HAP-1 (cell line): ENCODE measurements around the gene CENPI.
"Not testable (repeated sequence)": the region's sequence is repeated elsewhere in the genome, so short reads cannot be mapped to it uniquely, and the experiment has no call there.

Experiments used
- DNase-seq, 2 experiments: peaks; one replicate each; pipeline ENCODE4 v3.0.0-alpha.2; 2016 to 2020; ENCODE audit warnings: low spot score in 2 of 2
- H3K27me3 ChIP-seq: fragments of 250-450 bp; sonication (Bioruptor Pico); 2 replicates; pipeline ENCODE4 v1.5.1; 2020; ENCODE audit warnings: low read depth, mild to moderate bottlenecking, moderate library complexity
- H3K36me3 ChIP-seq: fragments of 250-450 bp; sonication (Bioruptor Pico); replicated peaks from 2 replicates; pipeline ENCODE4 v1.5.1; 2020; ENCODE audit warnings: mild to moderate bottlenecking
- H3K4me1 ChIP-seq: fragments of 250-450 bp; sonication (Bioruptor Pico); 2 replicates; pipeline ENCODE4 v1.5.1; 2020; ENCODE audit warnings: mild to moderate bottlenecking
- H3K4me3 ChIP-seq: fragments of 250-450 bp; sonication (Bioruptor Pico); 2 replicates; pipeline ENCODE4 v1.5.1; 2020; ENCODE audit warnings: mild to moderate bottlenecking, moderate library complexity
- H3K9me3 ChIP-seq: fragments of 250-450 bp; sonication (Bioruptor Pico); 2 replicates; pipeline ENCODE4 v1.5.1; 2020; ENCODE audit warnings: mild to moderate bottlenecking, moderate library complexity
- in situ Hi-C: fragments of 300-500 bp; cut with MboI; formaldehyde crosslinking; loops from 3 replicates; pipeline ENCODE4 v1.14.3; 2020; ENCODE audit warnings: low sequenced_read_pairs, inconsistent platforms, mixed read lengths

CENPI gene

GRCh38 chrX:101097546-101098453 lies at the start of gene CENPI:
TSS of gene CENPI (plus strand) at chrX:101098204. CDS start at chrX:101101071, 2,867 bp downstream.
- in situ Hi-C loops, result no loop called here
- Histone ChIP-seq H3K27me3 (no peaks in the 10 kb centered on the region), H3K4me1 (peaks cover 10% of the 10 kb centered on the region), H3K36me3 (peaks cover 31% of the 10 kb centered on the region), H3K9me3 (no peaks in the 10 kb centered on the region), H3K4me3 (peak within 1 kb of the TSS; percentile 62)
- peak; percentile 95 to 99 for DNase-seq

GRCh38 chrX:101051153-101051548 lies 46.9 kb upstream of the CENPI start:
- Histone ChIP-seq H3K4me3 (peak overlapping the region; percentile 55), H3K9me3 (no peaks in the 10 kb centered on the region), H3K36me3 (peaks cover 3% of the 10 kb centered on the region; the same call in 1 of the 2 replicates), H3K4me1 (peaks cover 3% of the 10 kb centered on the region), H3K27me3 (no peaks in the 10 kb centered on the region)
- DNase-seq, result no peak
- in situ Hi-C loops, result no loop called here

- in situ Hi-C loops, result no loop called here
- Histone ChIP-seq H3K9me3 (no peaks in the 10 kb centered on the region), H3K4me3 (peak within 1 kb of the TSS; percentile 55), H3K36me3 (peaks cover 3% of the 10 kb centered on the region; the same call in 1 of the 2 replicates), H3K4me1 (peaks cover 3% of the 10 kb centered on the region), H3K27me3 (no peaks in the 10 kb centered on the region)
- DNase-seq, result peak; percentile 93 to 95
Measured at GRCh38 chrX:101051549-101052302, 46.3 kb upstream of the CENPI start, which contains the start of gene TRMT2B. TSS of gene TRMT2B (minus strand) at chrX:101052111. CDS start at chrX:101042289, 9,822 bp downstream.

GRCh38 chrX:101056551-101056950 lies 41.5 kb upstream of the CENPI start:
- DNase-seq, H3K27me3 ChIP-seq, H3K36me3 ChIP-seq, H3K9me3 ChIP-seq, H3K4me1 ChIP-seq, H3K4me3 ChIP-seq, in situ Hi-C loops: not testable (repeated sequence)

GRCh38 chrX:101057093-101057714 lies 40.8 kb upstream of the CENPI start:
- no peak for DNase-seq
- H3K4me1 ChIP-seq, result peaks cover 9% of the 10 kb centered on the region

GRCh38 chrX:101062176-101062575 lies 35.8 kb upstream of the CENPI start:
- Histone ChIP-seq H3K4me3 (no peak overlapping the region), H3K4me1 (peaks cover 15% of the 10 kb centered on the region), H3K27me3 (no peaks in the 10 kb centered on the region; the same call in 1 of the 2 replicates), H3K36me3 (no peaks in the 10 kb centered on the region), H3K9me3 (no peaks in the 10 kb centered on the region)
- in situ Hi-C loops, result no loop called here
- DNase-seq, result peak; percentile 59 to 92

More at GRCh38 chrX:101057093-101057714, 40.8 kb upstream of the CENPI start:
- in situ Hi-C loops, result no loop called here
- Histone ChIP-seq H3K9me3 (no peaks in the 10 kb centered on the region), H3K36me3 (no peaks in the 10 kb centered on the region), H3K27me3 (no peaks in the 10 kb centered on the region; the same call in 1 of the 2 replicates), H3K4me3 (no peak overlapping the region)

GRCh38 chrX:101071582-101071981 lies 26.4 kb upstream of the CENPI start:
- no peaks in the 10 kb centered on the region for H3K9me3 ChIP-seq
- DNase-seq, result no peak
- no peaks in the 10 kb centered on the region for H3K27me3 ChIP-seq
- peaks cover 10% of the 10 kb centered on the region for H3K4me1 ChIP-seq
- H3K36me3 ChIP-seq, result no peaks in the 10 kb centered on the region
- in situ Hi-C loops, result no loop called here
- H3K4me3 ChIP-seq, result no peak overlapping the region

- Histone ChIP-seq H3K4me1 (peaks cover 11% of the 10 kb centered on the region), H3K9me3 (no peaks in the 10 kb centered on the region), H3K4me3 (peak within 1 kb of the TSS; percentile 34), H3K27me3 (no peaks in the 10 kb centered on the region), H3K36me3 (no peaks in the 10 kb centered on the region)
- DNase-seq, result peak; percentile 66 to 71
- in situ Hi-C loops, result no loop called here
Measured at GRCh38 chrX:101078716-101079598, 19.0 kb upstream of the CENPI start, which contains the start of gene TMEM35A. TSS of gene TMEM35A (plus strand) at chrX:101078879. CDS start at chrX:101079003, 124 bp downstream.

GRCh38 chrX:101079736-101080270 lies 18.2 kb upstream of the CENPI start:
- Histone ChIP-seq H3K9me3 (no peaks in the 10 kb centered on the region), H3K4me3 (peak overlapping the region; percentile 34), H3K4me1 (peaks cover 11% of the 10 kb centered on the region), H3K36me3 (no peaks in the 10 kb centered on the region), H3K27me3 (no peaks in the 10 kb centered on the region)
- DNase-seq, result peak in 1 of 2 experiments; percentile 49
- in situ Hi-C loops, result no loop called here

GRCh38 chrX:101080326-101081124 lies 17.5 kb upstream of the CENPI start:
- H3K4me3 ChIP-seq, result peak overlapping the region; percentile 34; the same call in 1 of the 2 replicates
- in situ Hi-C loops, result no loop called here
- DNase-seq, result no peak

GRCh38 chrX:101081231-101081630 lies 16.8 kb upstream of the CENPI start:
- no peak for DNase-seq
- Histone ChIP-seq H3K9me3 (no peaks in the 10 kb centered on the region), H3K4me3 (no peak overlapping the region), H3K4me1 (peaks cover 11% of the 10 kb centered on the region), H3K27me3 (no peaks in the 10 kb centered on the region), H3K36me3 (no peaks in the 10 kb centered on the region)
- in situ Hi-C loops, result no loop called here

More at GRCh38 chrX:101080326-101081124, 17.5 kb upstream of the CENPI start:
- Histone ChIP-seq H3K9me3 (no peaks in the 10 kb centered on the region), H3K27me3 (no peaks in the 10 kb centered on the region), H3K4me1 (peaks cover 11% of the 10 kb centered on the region), H3K36me3 (no peaks in the 10 kb centered on the region)

- DNase-seq, result no peak
- Histone ChIP-seq H3K4me1 (no peaks in the 10 kb centered on the region; the same call in 1 of the 2 replicates), H3K27me3 (no peaks in the 10 kb centered on the region), H3K9me3 (no peaks in the 10 kb centered on the region), H3K4me3 (no peak overlapping the region), H3K36me3 (no peaks in the 10 kb centered on the region)
- in situ Hi-C loops, result no loop called here
Measured at GRCh38 chrX:101091817-101092216, 6.2 kb upstream of the CENPI start.
